ENCODE measurements around the gene ASB5.
"Not testable (repeated sequence)": the region's sequence is repeated elsewhere in the genome, so short reads cannot be mapped to it uniquely, and the experiment has no call there.

ASB5 gene

GRCh38 chr4:176268963-176269362, at the start of gene ASB5:
Gene ASB5 (minus strand): TSS chr4:176269222. CDS start chr4:176269108, 114 bp downstream.
- no peak for DNase-seq

GRCh38 chr4:176313596-176314336, 44.7 kb upstream of the ASB5 start:
- DNase-seq, result no peak

- DNase-seq, result no peak
Observed at GRCh38 chr4:176309772-176310171, 40.8 kb upstream of the ASB5 start.

GRCh38 chr4:176309046-176309445, 40.0 kb upstream of the ASB5 start:
- DNase-seq, result no peak

- no peak for DNase-seq
Observed at GRCh38 chr4:176308441-176308840, 39.4 kb upstream of the ASB5 start.

- no peak for DNase-seq
Observed at GRCh38 chr4:176307666-176307930, 38.6 kb upstream of the ASB5 start.

- DNase-seq, result no peak
Observed at GRCh38 chr4:176306837-176307665, 38.0 kb upstream of the ASB5 start.

- no peak for DNase-seq
Observed at GRCh38 chr4:176303938-176304337, 34.9 kb upstream of the ASB5 start.

- no peak for DNase-seq
Observed at GRCh38 chr4:176302283-176303275, 33.6 kb upstream of the ASB5 start.

GRCh38 chr4:176300565-176300964, 31.5 kb upstream of the ASB5 start:
- DNase-seq, result no peak

GRCh38 chr4:176300036-176300435, 31.0 kb upstream of the ASB5 start:
- no peak for DNase-seq

GRCh38 chr4:176298664-176299063, 29.6 kb upstream of the ASB5 start:
- no peak for DNase-seq

GRCh38 chr4:176295907-176296306, 26.9 kb upstream of the ASB5 start:
- not testable (repeated sequence) for DNase-seq

GRCh38 chr4:176293660-176294059, 24.6 kb upstream of the ASB5 start:
- no peak for DNase-seq

- no peak for DNase-seq
Observed at GRCh38 chr4:176292920-176293319, 23.9 kb upstream of the ASB5 start.

- no peak for DNase-seq
Observed at GRCh38 chr4:176291748-176292147, 22.7 kb upstream of the ASB5 start.

- DNase-seq, result no peak
Observed at GRCh38 chr4:176290520-176290919, 21.5 kb upstream of the ASB5 start.

- DNase-seq, result no peak
Observed at GRCh38 chr4:176289561-176289960, 20.5 kb upstream of the ASB5 start.

- DNase-seq, result no peak
Observed at GRCh38 chr4:176288020-176288419, 19.0 kb upstream of the ASB5 start.

- DNase-seq, result no peak
Observed at GRCh38 chr4:176287546-176287945, 18.5 kb upstream of the ASB5 start.

GRCh38 chr4:176286728-176287127, 17.7 kb upstream of the ASB5 start:
- DNase-seq, result no peak

GRCh38 chr4:176279560-176279959, 10.5 kb upstream of the ASB5 start:
- DNase-seq, result not testable (repeated sequence)

Measured in inflammatory macrophage treated with lipopolysaccharide for 1 hour (primary cell).